ENCODE results near the gene TUBB2B.
A peak's percentile ranks its signal among the peaks of the same experiment; 100 is the strongest.

TUBB2B gene

DNA sequence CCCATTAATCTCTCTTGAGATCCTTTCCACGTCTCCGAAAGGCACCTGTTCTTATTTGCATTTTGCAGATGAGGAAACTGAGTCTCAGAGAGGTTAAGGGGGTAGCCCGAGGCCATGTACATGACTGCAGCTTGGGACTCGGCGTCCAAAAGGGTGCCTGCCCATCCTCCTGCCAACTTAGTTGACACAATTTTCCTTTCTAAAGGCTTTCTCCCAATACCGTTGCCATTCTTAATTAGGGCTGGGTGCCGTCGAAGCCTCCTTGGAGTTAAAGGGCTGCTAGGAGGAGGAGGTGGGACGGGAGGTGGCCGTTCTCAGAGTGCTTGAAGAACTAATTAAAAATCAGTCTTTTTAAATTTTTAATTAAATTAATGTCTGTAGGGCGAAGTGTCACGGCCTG is 30.7 kb upstream of the TUBB2B start:
- Histone ChIP-seq H3K27ac (peak overlapping the region; percentile 64 to 86), H3K4me3 (peak overlapping the region; percentile 99)
- DNase-seq (ENCODE audit: low spot score) = peak; percentile 68
- no peak for TF ChIP-seq CTCF (IDR thresholded peaks at IDR 0.05)

DNA sequence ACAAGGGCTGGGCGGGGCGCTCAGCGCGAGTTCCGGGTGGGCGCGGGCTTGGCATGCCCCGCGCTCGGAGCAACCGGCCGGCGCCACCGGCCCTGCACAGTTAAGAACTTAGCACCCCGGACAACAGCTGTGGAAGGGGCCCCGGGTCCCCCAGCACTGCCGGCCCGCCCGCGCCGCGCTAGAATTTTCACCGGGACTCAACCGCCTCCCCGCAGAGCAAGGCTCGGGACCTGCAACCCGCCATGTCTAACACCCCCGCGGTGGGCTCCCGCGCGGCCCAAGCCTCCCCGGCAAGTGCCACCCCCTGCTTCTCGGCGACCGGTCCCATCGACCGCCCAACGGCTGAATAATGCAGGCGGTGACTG is 26.1 kb upstream of the TUBB2B start:
- H3K27ac ChIP-seq = no peak overlapping the region
- peak; percentile 69 for DNase-seq (ENCODE audit: low spot score)
- no peak overlapping the region for H3K4me3 ChIP-seq
- no peak for TF ChIP-seq CTCF (IDR thresholded peaks at IDR 0.05)

DNA sequence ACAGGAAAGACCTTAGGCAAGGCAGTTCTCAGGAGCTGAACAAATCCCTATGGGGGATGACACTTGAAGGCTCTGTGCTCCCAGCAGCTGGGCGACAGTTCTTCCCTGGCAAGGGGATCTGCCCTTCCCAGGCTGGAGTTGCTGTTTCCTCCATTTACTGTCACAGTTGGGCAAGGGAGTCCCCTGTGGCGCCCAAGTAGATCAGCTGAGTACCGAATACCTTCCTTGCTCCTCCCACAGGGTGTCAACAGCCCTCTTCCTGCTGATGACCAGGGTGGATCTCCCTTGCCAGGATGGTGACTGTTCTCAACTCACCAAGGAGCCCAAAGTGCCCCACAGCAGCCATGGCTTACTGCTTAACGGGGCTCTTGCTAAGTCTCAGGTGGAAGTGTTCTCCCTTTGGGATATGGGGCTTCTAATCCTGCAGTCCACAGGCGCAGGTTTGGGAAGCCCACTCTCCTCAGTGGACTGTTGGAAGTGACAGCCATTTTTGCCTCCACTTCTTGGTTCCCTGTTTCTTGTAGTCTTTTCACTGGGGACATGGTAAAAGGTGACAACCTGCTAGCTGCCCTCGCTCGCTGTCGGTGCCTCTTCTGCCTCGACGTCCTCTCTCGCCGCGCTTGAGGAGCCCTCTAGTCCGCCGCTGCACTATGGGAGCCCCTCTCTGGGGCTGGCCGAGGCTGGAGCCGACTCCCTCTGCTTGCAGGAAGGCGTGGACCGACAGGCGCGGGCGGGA is 25.6 kb upstream of the TUBB2B start:
- DNase-seq (ENCODE audit: low spot score) = peak; percentile 65
- H3K27ac ChIP-seq = no peak overlapping the region
- no peak for TF ChIP-seq CTCF (IDR thresholded peaks at IDR 0.05)
- no peak overlapping the region for H3K4me3 ChIP-seq

DNA sequence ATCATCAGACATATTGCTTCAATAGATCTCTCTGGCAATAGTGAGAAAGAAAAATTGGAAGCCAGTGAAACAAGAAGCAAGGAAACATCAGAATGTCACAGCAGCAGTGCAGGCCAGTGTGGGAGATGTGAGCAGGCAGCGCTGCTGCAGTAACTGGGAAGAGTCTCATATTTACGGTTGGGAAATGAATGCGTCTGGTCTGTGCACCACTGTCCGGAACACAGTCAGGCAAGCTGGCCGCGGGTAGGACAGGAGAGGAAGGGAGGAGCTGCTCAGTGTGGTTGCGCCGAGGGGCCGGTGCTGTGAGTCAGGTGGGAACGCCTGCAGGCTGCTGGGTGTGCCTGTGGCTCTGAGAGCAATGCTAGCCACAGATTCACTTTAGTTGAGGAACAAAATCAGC is 24.9 kb upstream of the TUBB2B start:
- no peak for TF ChIP-seq CTCF (IDR thresholded peaks at IDR 0.05)
- no peak overlapping the region for H3K27ac ChIP-seq
- peak; percentile 64 for DNase-seq (ENCODE audit: low spot score)

GRCh38 chr6:3251462-3252314 is 24.2 kb upstream of the TUBB2B start:
- Histone ChIP-seq H3K27ac (no peak overlapping the region), H3K4me3 (no peak overlapping the region)
- TF ChIP-seq CTCF (IDR thresholded peaks at IDR 0.05) = peak; percentile 95
- DNase-seq (ENCODE audit: low spot score) = peak; percentile 82

More for the DNA sequence above, 24.9 kb upstream of the TUBB2B start:
- H3K4me3 ChIP-seq = no peak overlapping the region

DNA sequence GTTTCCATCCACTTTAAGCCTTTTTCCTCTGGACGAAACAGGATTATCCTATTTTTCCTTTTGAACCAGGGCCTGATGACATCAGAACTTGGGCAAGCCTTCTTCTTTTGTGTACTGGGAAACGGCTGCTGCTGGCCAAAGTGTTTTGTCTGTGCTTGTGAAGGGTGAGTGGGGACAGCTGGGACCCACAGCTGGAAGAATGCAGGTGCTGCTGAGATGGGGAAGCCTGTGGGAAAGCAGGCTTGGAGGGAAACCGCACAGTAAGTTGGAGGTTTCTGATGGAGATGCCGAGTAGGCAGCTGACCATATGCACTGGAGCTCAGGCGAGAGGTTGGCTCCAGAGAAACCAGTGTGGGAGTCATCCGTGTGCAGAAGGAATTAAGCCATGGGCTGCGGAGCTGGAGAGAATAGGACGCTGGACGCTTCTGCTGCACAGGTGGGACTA is 22.8 kb upstream of the TUBB2B start:
- no peak for TF ChIP-seq CTCF (IDR thresholded peaks at IDR 0.05)
- peak; percentile 69 for DNase-seq (ENCODE audit: low spot score)
- Histone ChIP-seq H3K4me3 (no peak overlapping the region), H3K27ac (no peak overlapping the region)
